ENCODE measurements around the gene MEG3. TPM values are rescaled to one million over a fixed set of nuclear protein-coding genes. Genes with fewer than 3 reads are reported as not detected.

The MEG3 gene
- total RNA-seq (under 1 TPM in 1 of 2 experiments, not detected in 1; 0.13 TPM), polyA plus RNA-seq (not detected)

- ChIA-PET CTCF (no interaction called here), POLR2A (no interaction called here)
- Histone ChIP-seq H3K9me3 (ENCODE audit: low read length) (no peaks in the 10 kb centered on the region), H3K36me3 (ENCODE audit: insufficient read depth, low read length) (no peaks in the 10 kb centered on the region), H3K4me1 (ENCODE audit: insufficient read depth, low read length) (no peaks in the 10 kb centered on the region), H3K4me3 (ENCODE audit: low read length) (no peak within 1 kb of the TSS), H3K27me3 (ENCODE audit: insufficient read depth, low read length, poor library complexity, severe bottlenecking) (no peaks in the 10 kb centered on the region), H3K27ac (ENCODE audit: low read depth, low read length) (no peak within 1 kb of the TSS)
- DNase-seq = peak in 1 of 5 donors; percentile 24
- Mint-ChIP-seq H3K36me3 (no peaks in the 10 kb centered on the region), H3K4me1 (peaks cover 0 to 16% (median 2%) of the 10 kb centered on the region in 3 donors), H3K9me3 (peaks cover 0 to 4% (median 0%) of the 10 kb centered on the region in 5 donors), H3K4me3 (peak within 1 kb of the TSS in 4 of 7 donors; percentile 18 to 62 (median 39)), H3K27ac (no peak within 1 kb of the TSS), H3K27me3 (peaks cover 18 to 60% of the 10 kb centered on the region in 2 donors)
Observed at GRCh38 chr14:100825713-100826331, at the start of gene MEG3. Gene MEG3 (plus strand): TSS chr14:100826118.

- H3K36me3 ChIP-seq (ENCODE audit: insufficient read depth, low read length) = no peaks in the 10 kb centered on the region
- Mint-ChIP-seq H3K9me3 (no peaks in the 10 kb centered on the region), H3K27me3 (peaks cover 7 to 10% of the 10 kb centered on the region in 2 donors), H3K4me3 (no peak overlapping the region), H3K36me3 (no peaks in the 10 kb centered on the region), H3K27ac (no peak overlapping the region), H3K4me1 (no peaks in the 10 kb centered on the region)
- ChIA-PET CTCF (no interaction called here), POLR2A (no interaction called here)
- no peak for DNase-seq
- no peak overlapping the region for H3K27ac ChIP-seq (ENCODE audit: low read depth, low read length)
- H3K4me3 ChIP-seq (ENCODE audit: low read length) = no peak overlapping the region
- no peaks in the 10 kb centered on the region for H3K9me3 ChIP-seq (ENCODE audit: low read length)
- no peaks in the 10 kb centered on the region for H3K4me1 ChIP-seq (ENCODE audit: insufficient read depth, low read length)
- H3K27me3 ChIP-seq (ENCODE audit: insufficient read depth, low read length, poor library complexity, severe bottlenecking) = no peaks in the 10 kb centered on the region
Observed at GRCh38 chr14:100776681-100777365, 49.1 kb upstream of the MEG3 start.

- H3K9me3 Mint-ChIP-seq = no peaks in the 10 kb centered on the region
- Histone ChIP-seq H3K4me3 (ENCODE audit: low read length) (no peak overlapping the region), H3K27me3 (ENCODE audit: insufficient read depth, low read length, poor library complexity, severe bottlenecking) (no peaks in the 10 kb centered on the region), H3K27ac (ENCODE audit: low read depth, low read length) (no peak overlapping the region), H3K9me3 (ENCODE audit: low read length) (no peaks in the 10 kb centered on the region), H3K36me3 (ENCODE audit: insufficient read depth, low read length) (no peaks in the 10 kb centered on the region), H3K4me1 (ENCODE audit: insufficient read depth, low read length) (no peaks in the 10 kb centered on the region)
- no peaks in the 10 kb centered on the region for H3K36me3 Mint-ChIP-seq
- DNase-seq = no peak
- H3K4me3 Mint-ChIP-seq = no peak overlapping the region
- H3K4me1 Mint-ChIP-seq = no peaks in the 10 kb centered on the region
- POLR2A ChIA-PET = no interaction called here
- CTCF ChIA-PET = no interaction called here
- peaks cover 7 to 8% of the 10 kb centered on the region in 2 donors for H3K27me3 Mint-ChIP-seq
- no peak overlapping the region for H3K27ac Mint-ChIP-seq
Observed at GRCh38 chr14:100777366-100777817, 48.5 kb upstream of the MEG3 start.

- no peaks in the 10 kb centered on the region for H3K4me1 Mint-ChIP-seq
- Histone ChIP-seq H3K27me3 (ENCODE audit: insufficient read depth, low read length, poor library complexity, severe bottlenecking) (no peaks in the 10 kb centered on the region), H3K36me3 (ENCODE audit: insufficient read depth, low read length) (no peaks in the 10 kb centered on the region), H3K4me3 (ENCODE audit: low read length) (no peak overlapping the region), H3K4me1 (ENCODE audit: insufficient read depth, low read length) (no peaks in the 10 kb centered on the region), H3K27ac (ENCODE audit: low read depth, low read length) (no peak overlapping the region), H3K9me3 (ENCODE audit: low read length) (no peaks in the 10 kb centered on the region)
- H3K27ac Mint-ChIP-seq = no peak overlapping the region
- no peaks in the 10 kb centered on the region for H3K9me3 Mint-ChIP-seq
- peaks cover 3 to 7% of the 10 kb centered on the region in 2 donors for H3K27me3 Mint-ChIP-seq
- POLR2A ChIA-PET = no interaction called here
- CTCF ChIA-PET = no interaction called here
- no peak for DNase-seq
- no peak overlapping the region for H3K4me3 Mint-ChIP-seq
- H3K36me3 Mint-ChIP-seq = no peaks in the 10 kb centered on the region
Observed at GRCh38 chr14:100777818-100778525, 47.9 kb upstream of the MEG3 start.

GRCh38 chr14:100778526-100778882, 47.4 kb upstream of the MEG3 start:
- H3K36me3 ChIP-seq (ENCODE audit: insufficient read depth, low read length) = no peaks in the 10 kb centered on the region
- Mint-ChIP-seq H3K9me3 (no peaks in the 10 kb centered on the region), H3K4me3 (no peak overlapping the region), H3K4me1 (no peaks in the 10 kb centered on the region), H3K27me3 (peaks cover 3 to 7% of the 10 kb centered on the region in 2 donors), H3K36me3 (no peaks in the 10 kb centered on the region), H3K27ac (no peak overlapping the region)
- no peak overlapping the region for H3K27ac ChIP-seq (ENCODE audit: low read depth, low read length)
- no peak overlapping the region for H3K4me3 ChIP-seq (ENCODE audit: low read length)
- no peaks in the 10 kb centered on the region for H3K27me3 ChIP-seq (ENCODE audit: insufficient read depth, low read length, poor library complexity, severe bottlenecking)
- no peak for DNase-seq
- POLR2A ChIA-PET = no interaction called here
- H3K9me3 ChIP-seq (ENCODE audit: low read length) = no peaks in the 10 kb centered on the region
- H3K4me1 ChIP-seq (ENCODE audit: insufficient read depth, low read length) = no peaks in the 10 kb centered on the region
- CTCF ChIA-PET = no interaction called here

- no peak for DNase-seq
- Histone ChIP-seq H3K27me3 (ENCODE audit: insufficient read depth, low read length, poor library complexity, severe bottlenecking) (no peaks in the 10 kb centered on the region), H3K9me3 (ENCODE audit: low read length) (no peaks in the 10 kb centered on the region), H3K36me3 (ENCODE audit: insufficient read depth, low read length) (no peaks in the 10 kb centered on the region), H3K4me1 (ENCODE audit: insufficient read depth, low read length) (no peaks in the 10 kb centered on the region), H3K27ac (ENCODE audit: low read depth, low read length) (no peak overlapping the region), H3K4me3 (ENCODE audit: low read length) (no peak overlapping the region)
- Mint-ChIP-seq H3K27me3 (peaks cover under 1 to 7% of the 10 kb centered on the region in 2 donors), H3K9me3 (no peaks in the 10 kb centered on the region), H3K36me3 (no peaks in the 10 kb centered on the region), H3K4me3 (no peak overlapping the region), H3K27ac (no peak overlapping the region), H3K4me1 (no peaks in the 10 kb centered on the region)
- ChIA-PET CTCF (no interaction called here), POLR2A (no interaction called here)
Observed at GRCh38 chr14:100778951-100779690, 46.8 kb upstream of the MEG3 start.

GRCh38 chr14:100779691-100780080, 46.2 kb upstream of the MEG3 start:
- Histone ChIP-seq H3K4me1 (ENCODE audit: insufficient read depth, low read length) (no peaks in the 10 kb centered on the region), H3K27ac (ENCODE audit: low read depth, low read length) (no peak overlapping the region), H3K36me3 (ENCODE audit: insufficient read depth, low read length) (no peaks in the 10 kb centered on the region), H3K27me3 (ENCODE audit: insufficient read depth, low read length, poor library complexity, severe bottlenecking) (no peaks in the 10 kb centered on the region), H3K4me3 (ENCODE audit: low read length) (no peak overlapping the region), H3K9me3 (ENCODE audit: low read length) (no peaks in the 10 kb centered on the region)
- Mint-ChIP-seq H3K9me3 (no peaks in the 10 kb centered on the region), H3K27ac (no peak overlapping the region), H3K27me3 (peaks cover 0 to 7% of the 10 kb centered on the region in 2 donors), H3K4me3 (no peak overlapping the region), H3K4me1 (no peaks in the 10 kb centered on the region), H3K36me3 (no peaks in the 10 kb centered on the region)
- ChIA-PET CTCF (no interaction called here), POLR2A (no interaction called here)
- DNase-seq = no peak

- H3K27ac ChIP-seq (ENCODE audit: low read depth, low read length) = no peak overlapping the region
- no peaks in the 10 kb centered on the region for H3K27me3 ChIP-seq (ENCODE audit: insufficient read depth, low read length, poor library complexity, severe bottlenecking)
- Mint-ChIP-seq H3K36me3 (no peaks in the 10 kb centered on the region), H3K4me3 (no peak overlapping the region), H3K4me1 (no peaks in the 10 kb centered on the region), H3K9me3 (no peaks in the 10 kb centered on the region), H3K27me3 (peaks cover 2 to 7% of the 10 kb centered on the region in 2 donors), H3K27ac (peak overlapping the region in 1 of 8 donors; percentile 89)
- no peaks in the 10 kb centered on the region for H3K36me3 ChIP-seq (ENCODE audit: insufficient read depth, low read length)
- no peaks in the 10 kb centered on the region for H3K9me3 ChIP-seq (ENCODE audit: low read length)
- no peaks in the 10 kb centered on the region for H3K4me1 ChIP-seq (ENCODE audit: insufficient read depth, low read length)
- CTCF ChIA-PET = no interaction called here
- no peak overlapping the region for H3K4me3 ChIP-seq (ENCODE audit: low read length)
- no peak for DNase-seq
- POLR2A ChIA-PET = no interaction called here
Observed at GRCh38 chr14:100780246-100780645, 45.7 kb upstream of the MEG3 start.

Data from CD8-positive, alpha-beta memory T cell (primary cell).